ENCODE data around the gene CASQ1. TPM values are rescaled to one million over a fixed set of nuclear protein-coding genes. Genes with fewer than 3 reads are reported as not detected.

CASQ1 gene
- total and polyA plus RNA-seq, 8 donors = 0.14 TPM; not detected in 7

DNA sequence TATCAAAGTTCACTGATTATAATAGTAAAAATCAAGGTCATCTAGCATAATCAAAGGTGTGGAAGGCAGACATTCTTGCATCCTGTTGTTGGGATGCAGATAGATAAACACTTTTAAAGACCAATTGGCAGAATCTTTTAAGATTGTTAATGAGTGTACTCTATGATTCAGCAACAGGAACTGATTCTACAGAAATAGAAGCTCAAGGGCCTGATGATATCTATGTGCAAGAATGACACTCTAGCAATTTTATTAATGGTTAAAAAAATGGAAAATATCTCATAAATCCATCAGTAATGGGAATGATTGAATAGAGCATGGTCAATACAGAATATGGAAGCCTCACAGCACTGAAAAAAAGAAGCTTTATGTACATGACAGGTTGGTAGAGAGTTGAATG, 41.1 kb upstream of the CASQ1 start:
- TF ChIP-seq, protein P1, sequence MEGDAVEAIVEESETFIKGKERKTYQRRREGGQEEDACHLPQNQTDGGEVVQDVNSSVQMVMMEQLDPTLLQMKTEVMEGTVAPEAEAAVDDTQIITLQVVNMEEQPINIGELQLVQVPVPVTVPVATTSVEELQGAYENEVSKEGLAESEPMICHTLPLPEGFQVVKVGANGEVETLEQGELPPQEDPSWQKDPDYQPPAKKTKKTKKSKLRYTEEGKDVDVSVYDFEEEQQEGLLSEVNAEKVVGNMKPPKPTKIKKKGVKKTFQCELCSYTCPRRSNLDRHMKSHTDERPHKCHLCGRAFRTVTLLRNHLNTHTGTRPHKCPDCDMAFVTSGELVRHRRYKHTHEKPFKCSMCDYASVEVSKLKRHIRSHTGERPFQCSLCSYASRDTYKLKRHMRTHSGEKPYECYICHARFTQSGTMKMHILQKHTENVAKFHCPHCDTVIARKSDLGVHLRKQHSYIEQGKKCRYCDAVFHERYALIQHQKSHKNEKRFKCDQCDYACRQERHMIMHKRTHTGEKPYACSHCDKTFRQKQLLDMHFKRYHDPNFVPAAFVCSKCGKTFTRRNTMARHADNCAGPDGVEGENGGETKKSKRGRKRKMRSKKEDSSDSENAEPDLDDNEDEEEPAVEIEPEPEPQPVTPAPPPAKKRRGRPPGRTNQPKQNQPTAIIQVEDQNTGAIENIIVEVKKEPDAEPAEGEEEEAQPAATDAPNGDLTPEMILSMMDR (IDR thresholded peaks at IDR 0.05) = no peak
- Histone ChIP-seq H3K9me3 (no peaks in the 10 kb centered on the region), H3K36me3 (no peaks in the 10 kb centered on the region), H3K4me1 (no peaks in the 10 kb centered on the region), H3K4me3 (no peak overlapping the region), H3K27me3 (no peaks in the 10 kb centered on the region), H3K27ac (no peak overlapping the region)
- no peak for ATAC-seq
- intact Hi-C loops (cut with DNase I) = no loop called here
- DNase-seq = no peak
- no peak for FAIRE-seq

DNA sequence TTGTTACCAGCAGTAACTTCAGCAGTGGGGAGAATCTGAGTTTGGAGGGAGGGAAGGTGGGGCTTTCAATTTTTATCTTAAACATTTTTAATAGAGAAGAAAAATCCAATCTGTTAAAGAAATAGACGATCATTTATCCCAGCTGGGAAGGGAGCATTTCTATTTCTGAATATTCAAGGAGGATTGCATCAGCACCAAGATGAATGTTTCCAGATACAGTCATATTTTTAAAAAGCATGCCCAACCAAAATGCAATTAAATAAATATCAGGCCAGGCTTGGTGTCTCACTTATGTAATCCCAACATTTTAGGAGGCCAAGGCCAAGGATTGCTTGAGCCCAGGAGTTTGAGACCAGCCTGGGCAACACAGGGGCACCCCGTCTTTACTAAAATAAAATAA, 40.7 kb upstream of the CASQ1 start:
- DNase-seq (no peak), FAIRE-seq (no peak), ATAC-seq (no peak)
- TF ChIP-seq, protein P1 (IDR thresholded peaks at IDR 0.05) = no peak
- whole genome bisulfite sequencing, 2 donors = 89 to 90% methylated on average over 2 of the region's 2 CpGs
- no peaks in the 10 kb centered on the region for H3K27me3 ChIP-seq
- H3K9me3 ChIP-seq = no peaks in the 10 kb centered on the region
- H3K4me3 ChIP-seq = no peak overlapping the region
- no peaks in the 10 kb centered on the region for H3K4me1 ChIP-seq
- H3K27ac ChIP-seq = no peak overlapping the region
- intact Hi-C loops (cut with DNase I) = no loop called here
- H3K36me3 ChIP-seq = no peaks in the 10 kb centered on the region

DNA sequence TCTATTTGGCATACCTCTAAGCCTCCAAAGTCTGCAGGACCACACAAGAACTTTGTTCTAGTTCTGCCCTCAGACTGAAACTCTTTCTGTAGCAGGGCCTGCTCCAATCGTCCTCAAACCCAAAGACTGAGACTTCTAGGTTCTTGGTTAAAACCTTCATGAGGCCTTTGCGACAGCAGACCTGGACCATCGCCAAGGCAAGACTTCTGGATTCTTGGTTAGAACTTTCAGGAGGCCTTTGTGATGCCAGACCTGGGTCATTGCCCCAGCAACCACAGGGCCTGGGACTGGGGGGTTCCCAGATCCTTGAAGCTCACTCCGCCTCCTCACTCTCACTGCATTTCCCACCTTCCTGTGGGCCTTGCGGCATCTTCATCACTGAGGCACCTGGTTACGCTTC, 39.1 kb upstream of the CASQ1 start, which contains the start of gene ATP1A4:
TSS of gene ATP1A4 (plus strand) at position 301 of the 400 bp plus-strand sequence. CDS start 438 bp downstream, outside the sequence.
- Histone ChIP-seq H3K4me3 (no peak within 1 kb of the TSS), H3K27ac (no peak within 1 kb of the TSS), H3K9me3 (no peaks in the 10 kb centered on the region), H3K27me3 (no peaks in the 10 kb centered on the region), H3K4me1 (no peaks in the 10 kb centered on the region), H3K36me3 (no peaks in the 10 kb centered on the region)
- 84 to 85% methylated on average over 6 of the region's 6 CpGs for WGBS, 2 donors
- DNase-seq (no peak), ATAC-seq (no peak), FAIRE-seq (no peak)
- TF ChIP-seq, protein P1 (IDR thresholded peaks at IDR 0.05) = no peak
- intact Hi-C loops (cut with DNase I) = no loop called here

DNA sequence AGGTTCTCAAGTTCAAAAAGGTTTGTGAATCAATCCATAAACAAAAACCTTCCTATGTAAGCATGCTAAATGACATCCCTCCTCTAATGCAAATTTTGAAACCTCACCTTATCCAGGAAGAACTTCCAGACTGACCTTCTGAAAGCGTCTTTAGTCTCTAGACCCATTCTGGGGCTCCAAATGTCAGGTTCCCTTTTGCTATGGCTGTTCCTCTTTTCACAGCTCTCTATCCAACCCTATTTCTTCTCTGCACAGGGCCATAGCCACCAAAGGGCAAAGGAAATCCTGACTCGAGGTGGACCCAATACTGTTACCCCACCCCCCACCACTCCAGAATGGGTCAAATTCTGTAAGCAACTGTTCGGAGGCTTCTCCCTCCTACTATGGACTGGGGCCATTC, 35.6 kb upstream of the CASQ1 start:
- 76 to 83% methylated on average over 3 of the region's 3 CpGs for WGBS, 2 donors
- no peak for ATAC-seq
- no peaks in the 10 kb centered on the region for H3K27me3 ChIP-seq
- FAIRE-seq = no peak
- no peak overlapping the region for H3K27ac ChIP-seq
- intact Hi-C loops (cut with DNase I) = no loop called here
- no peaks in the 10 kb centered on the region for H3K36me3 ChIP-seq
- peaks cover 0 to 2% (median 0%) of the 10 kb centered on the region in 3 donors for H3K4me1 ChIP-seq
- H3K4me3 ChIP-seq = no peak overlapping the region
- no peaks in the 10 kb centered on the region for H3K9me3 ChIP-seq
- TF ChIP-seq, protein P1 (IDR thresholded peaks at IDR 0.05) = no peak
- no peak for DNase-seq

DNA sequence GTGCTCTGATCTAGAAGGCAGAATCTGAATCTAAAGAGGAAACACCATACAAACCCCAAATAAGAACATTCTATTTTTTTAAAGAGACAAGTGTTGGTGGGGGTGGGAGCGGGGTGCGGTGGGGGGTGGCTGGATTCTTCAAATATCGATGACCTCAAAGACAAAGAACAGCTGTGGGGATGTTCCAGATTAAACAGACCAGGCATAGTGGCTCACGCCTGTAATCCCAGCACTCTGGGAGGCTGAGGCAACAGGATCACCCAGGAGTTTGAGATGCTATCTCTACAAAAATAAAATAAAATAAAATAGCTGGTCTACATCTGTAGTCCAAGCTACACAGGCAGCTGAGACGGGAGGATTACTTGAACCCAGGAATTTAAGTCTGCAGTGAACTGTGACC, 34.0 kb upstream of the CASQ1 start:
- Histone ChIP-seq H3K27me3 (no peaks in the 10 kb centered on the region), H3K4me1 (peaks cover 0 to 5% (median 0%) of the 10 kb centered on the region in 3 donors), H3K27ac (no peak overlapping the region), H3K9me3 (no peaks in the 10 kb centered on the region), H3K4me3 (no peak overlapping the region), H3K36me3 (no peaks in the 10 kb centered on the region)
- TF ChIP-seq, protein P1 (IDR thresholded peaks at IDR 0.05) = no peak
- FAIRE-seq (no peak), DNase-seq (no peak), ATAC-seq (no peak)
- intact Hi-C loops (cut with DNase I) = no loop called here
- 83 to 92% methylated on average over 5 of the region's 5 CpGs for WGBS, 2 donors

Measured in pancreas (tissue), 10 donors.